Heart left ventricle (tissue), 16 donors: ENCODE results near the gene TAF1B. TPM values are rescaled to one million over a fixed set of nuclear protein-coding genes. Genes with fewer than 3 reads are reported as not detected.

Source experiments
- ATAC-seq, 4 donors: fragments of 200-7000 bp; cut with Tn5 transposase; one replicate each; pipeline ENCODE4 v1.9.1; 2020 to 2022; ENCODE audit warnings: moderate library complexity in 4 of 4, mild to moderate bottlenecking in 3 of 4, moderate number of reproducible peaks in 1 of 4
- DNase-seq, 5 donors: peaks; one replicate each; pipeline ENCODE4 v3.0.0-alpha.2; 2020
- H3K27ac ChIP-seq, 12 donors: fragments of 200-600 bp; sonication (generic) in 4 of 12; one replicate each; pipeline versions ENCODE4 v1.5.0 to v1.8.0; 2016 to 2022; ENCODE audit warnings: mild to moderate bottlenecking in 2 of 12
- H3K27me3 ChIP-seq, 9 donors: fragments of 200-600 bp; sonication (generic) in 2 of 9; one replicate each; pipeline versions ENCODE4 v1.5.1 to v1.8.0; 2016 to 2022; ENCODE audit warnings: mild to moderate bottlenecking in 3 of 9
- H3K36me3 ChIP-seq, 9 donors: fragments of 200-600 bp; sonication (generic) in 2 of 9; one replicate each; pipeline versions ENCODE4 v1.5.0 to v1.8.0; 2018 to 2022; ENCODE audit warnings: mild to moderate bottlenecking in 2 of 9
- H3K4me1 ChIP-seq, 12 donors: fragments of 200-600 bp; sonication (generic) in 4 of 12; one replicate each; pipeline versions ENCODE4 v1.5.0 to v1.8.0; 2016 to 2022; ENCODE audit warnings: mild to moderate bottlenecking in 3 of 12
- H3K4me3 ChIP-seq, 12 donors: fragments of 200-600 bp; sonication (generic) in 4 of 12; one replicate each; pipeline versions ENCODE4 v1.5.0 to v1.8.0; 2017 to 2022; ENCODE audit warnings: mild to moderate bottlenecking in 9 of 12, moderate library complexity in 4 of 12
- H3K9me3 ChIP-seq, 12 donors: fragments of 200-600 bp; sonication (generic) in 4 of 12; one replicate each; pipeline versions ENCODE4 v1.5.0 to v1.8.0; 2016 to 2022; ENCODE audit warnings: mild to moderate bottlenecking in 1 of 12
- POLR2A ChIP-seq, 2 donors: fragments of 450-650 bp; IDR thresholded peaks; one replicate each; pipeline ENCODE4 v1.6.1; 2017; ENCODE audit warnings: antibody characterized with exemption in 2 of 2, mild to moderate bottlenecking in 2 of 2, moderate library complexity in 2 of 2
- WGBS, 4 donors: extraction: QIAGEN DNeasy Blood & Tissue Kit in 2 of 4; methylation state at CpG; one replicate each; pipeline versions ENCODE4 v1.1.5 to v1.1.7; 2013 to 2018; 5-methylcytosine and 5-hydroxymethylcytosine counted together
- intact Hi-C, 10 donors: fragments of 100-400 bp; cut with DNase I; formaldehyde crosslinking; loops; one replicate each; pipeline versions ENCODE4 v1.11.1 to v1.14.2; 2022
- long read RNA-seq, 3 donors: library from polyadenylated mRNA; unstranded; transcript quantifications; one replicate each; pipeline ENCODE4 v2.0.0, GENCODE V29; 2020 to 2021
- polyA plus RNA-seq, 2 donors: library from polyadenylated mRNA; stranded (reverse); fragments of 200-250 nt; gene quantifications; one replicate each; pipeline ENCODE4 v1.2.3, GENCODE V29; 2013
- total RNA-seq, 9 donors: library from RNA; depleted of rRNA in 2 of 9; stranded (reverse); fragments of >200 nt in 2 of 9; fragmentation: NEBNext Ultra II Directional in 3 of 9; extraction: Animal tissue kit (Norgen Biotek cat#: 25700) in 3 of 9; gene quantifications; one replicate each; pipeline versions ENCODE4 v1.1.0 to v1.2.4, GENCODE V29; 2016 to 2023
- TF ChIP-seq, protein P1 (sequence below), 12 donors: fragments of 200-600 bp; sonication (generic) in 4 of 12; IDR thresholded peaks; one replicate each; pipeline versions ENCODE4 v1.5.0 to v1.8.0; 2018 to 2022; ENCODE audit warnings: antibody characterized with exemption in 12 of 12, mild to moderate bottlenecking in 5 of 12
- donor health status: ischemic (EF 13 %, LVEDD 7.1; RV severe dilation, severe dysfunction).
- donor health status: healthy with polysubstance abuse.
- donor health status: DM: no; HTN: yes; CAD: no.
- donor health status: DM: no; HTN: no; CAD: no.
- donor health status: ischemic (EF 25% LVEDD 6.9; RV normal size, moderate dysfunction).
- donor health status: ischemic (EF 25% LVEDD 5.7; RV mildly dilated, moderate dysfunction).
- donor health status: healthy.
- donor health status: DM: yes; HTN: yes; CAD: no.
- donor health status: ischemic (EF 35%, LVEDD 5.7; RV mildly dilated, moderate dysfunction).
- donor health status: nonischemic (EF 11% LVEDD 7.7; RV severe dilation, severe dysfunction).
- donor health status: DM: yes; HTN: yes; CAD: no.
- donor health status: PGD.
- donor health status: ischemic (EF 29% LVEDD 5.4; RV normal size, mild dysfunction).
- donor health status: nonischemic (EF 23%, LVEDD 6.1; RV moderate dilation, normal function).

The TAF1B gene
- total RNA-seq, result 10 to 100 TPM in 1 of 9 donors, 1 to 10 TPM in 8; 3.8 to 13.9 (median 5.2) TPM
- 1 to 10 TPM; 1.1 to 4.7 TPM for polyA plus RNA-seq
- long read RNA-seq, donor 1, partial matches to known transcripts, result 2 of 3 reads
- long read RNA-seq, donor 1, other reads (novel, unspliced or antisense), result 0 of 3 reads
- long read RNA-seq, donor 2, partial matches to known transcripts, result 5 of 12 reads
- long read RNA-seq, donor 2, other reads (novel, unspliced or antisense), result 3 of 12 reads
- long read RNA-seq, donor 3, partial matches to known transcripts, result 1 of 4 reads
- long read RNA-seq, donor 3, other reads (novel, unspliced or antisense), result 0 of 4 reads

DNA sequence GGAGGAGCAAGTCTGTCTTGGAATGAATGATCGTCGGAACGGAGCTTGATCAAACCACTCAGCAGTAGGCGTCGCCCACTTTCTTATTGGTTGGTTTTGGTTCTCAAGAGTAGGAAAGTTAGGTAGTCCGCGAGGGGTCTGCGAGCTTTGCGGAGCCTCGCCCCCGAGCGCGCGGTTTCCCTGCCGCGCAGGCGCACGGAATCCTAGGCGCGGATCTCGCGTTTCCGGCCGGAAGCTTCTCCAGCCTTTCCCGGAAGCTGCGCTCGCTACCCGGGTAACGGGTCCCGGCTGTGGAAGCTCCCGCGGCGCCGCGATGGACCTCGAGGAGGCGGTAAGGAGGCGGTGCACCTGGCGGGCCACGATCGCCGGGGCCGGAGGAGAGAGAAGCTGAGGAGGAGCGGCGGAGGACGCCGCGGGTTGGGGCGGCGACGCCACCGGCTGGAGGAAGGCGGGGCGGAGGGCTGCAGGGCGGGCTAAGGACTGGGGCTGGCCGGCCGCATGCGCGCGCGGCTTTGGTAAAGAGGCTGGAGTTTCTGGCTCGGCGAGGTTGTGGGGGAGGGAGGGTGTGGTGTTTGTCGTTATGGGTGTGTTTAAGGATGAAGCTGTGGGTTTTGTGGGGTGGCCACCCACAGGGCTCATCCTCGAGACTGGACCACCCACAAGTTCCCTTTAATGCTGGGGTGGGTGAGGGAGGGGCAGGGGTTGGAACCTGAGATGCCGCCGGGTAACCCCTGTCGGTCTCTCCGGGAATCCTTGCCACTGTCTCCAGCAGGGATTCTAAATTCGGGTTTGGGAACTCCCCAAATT, at the start of gene TAF1B:
TAF1B (plus strand) TSS at position 246 of the 807 bp plus-strand sequence; CDS start at position 314, 68 bp downstream.
- H3K36me3 ChIP-seq, result peaks cover 0 to 31% (median 16%) of the 10 kb centered on the region in 9 donors
- H3K27me3 ChIP-seq, result no peaks in the 10 kb centered on the region
- DNase-seq (peak; percentile 87 to 92 (median 88)), ATAC-seq (peak; percentile 87 to 98 (median 96))
- peaks cover 0 to 38% (median 8%) of the 10 kb centered on the region in 12 donors for H3K4me1 ChIP-seq
- peak within 1 kb of the TSS; percentile 42 to 97 (median 71) for H3K4me3 ChIP-seq
- TF ChIP-seq POLR2A (IDR thresholded peaks at IDR 0.05), result peak in 1 of 2 donors; percentile 73
- TF ChIP-seq, protein P1, sequence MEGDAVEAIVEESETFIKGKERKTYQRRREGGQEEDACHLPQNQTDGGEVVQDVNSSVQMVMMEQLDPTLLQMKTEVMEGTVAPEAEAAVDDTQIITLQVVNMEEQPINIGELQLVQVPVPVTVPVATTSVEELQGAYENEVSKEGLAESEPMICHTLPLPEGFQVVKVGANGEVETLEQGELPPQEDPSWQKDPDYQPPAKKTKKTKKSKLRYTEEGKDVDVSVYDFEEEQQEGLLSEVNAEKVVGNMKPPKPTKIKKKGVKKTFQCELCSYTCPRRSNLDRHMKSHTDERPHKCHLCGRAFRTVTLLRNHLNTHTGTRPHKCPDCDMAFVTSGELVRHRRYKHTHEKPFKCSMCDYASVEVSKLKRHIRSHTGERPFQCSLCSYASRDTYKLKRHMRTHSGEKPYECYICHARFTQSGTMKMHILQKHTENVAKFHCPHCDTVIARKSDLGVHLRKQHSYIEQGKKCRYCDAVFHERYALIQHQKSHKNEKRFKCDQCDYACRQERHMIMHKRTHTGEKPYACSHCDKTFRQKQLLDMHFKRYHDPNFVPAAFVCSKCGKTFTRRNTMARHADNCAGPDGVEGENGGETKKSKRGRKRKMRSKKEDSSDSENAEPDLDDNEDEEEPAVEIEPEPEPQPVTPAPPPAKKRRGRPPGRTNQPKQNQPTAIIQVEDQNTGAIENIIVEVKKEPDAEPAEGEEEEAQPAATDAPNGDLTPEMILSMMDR (IDR thresholded peaks at IDR 0.05), result peak in 9 of 12 donors; percentile 6 to 74 (median 35)
- peak within 1 kb of the TSS in 11 of 12 donors; percentile 69 to 96 (median 82) for H3K27ac ChIP-seq
- H3K9me3 ChIP-seq, result no peaks in the 10 kb centered on the region
- intact Hi-C loops, result loop anchor here in 3 of 10 donors (5.0 to 10.0 kb wide), 3 partner anchors 109 to 141 kb away; partner anchors contain the start of gene GRHL1 (in 2 of the 3)
- WGBS, 4 donors, result 0 to 1% (median 0%) methylated on average over 23 to 70 of the region's 70 CpGs

DNA sequence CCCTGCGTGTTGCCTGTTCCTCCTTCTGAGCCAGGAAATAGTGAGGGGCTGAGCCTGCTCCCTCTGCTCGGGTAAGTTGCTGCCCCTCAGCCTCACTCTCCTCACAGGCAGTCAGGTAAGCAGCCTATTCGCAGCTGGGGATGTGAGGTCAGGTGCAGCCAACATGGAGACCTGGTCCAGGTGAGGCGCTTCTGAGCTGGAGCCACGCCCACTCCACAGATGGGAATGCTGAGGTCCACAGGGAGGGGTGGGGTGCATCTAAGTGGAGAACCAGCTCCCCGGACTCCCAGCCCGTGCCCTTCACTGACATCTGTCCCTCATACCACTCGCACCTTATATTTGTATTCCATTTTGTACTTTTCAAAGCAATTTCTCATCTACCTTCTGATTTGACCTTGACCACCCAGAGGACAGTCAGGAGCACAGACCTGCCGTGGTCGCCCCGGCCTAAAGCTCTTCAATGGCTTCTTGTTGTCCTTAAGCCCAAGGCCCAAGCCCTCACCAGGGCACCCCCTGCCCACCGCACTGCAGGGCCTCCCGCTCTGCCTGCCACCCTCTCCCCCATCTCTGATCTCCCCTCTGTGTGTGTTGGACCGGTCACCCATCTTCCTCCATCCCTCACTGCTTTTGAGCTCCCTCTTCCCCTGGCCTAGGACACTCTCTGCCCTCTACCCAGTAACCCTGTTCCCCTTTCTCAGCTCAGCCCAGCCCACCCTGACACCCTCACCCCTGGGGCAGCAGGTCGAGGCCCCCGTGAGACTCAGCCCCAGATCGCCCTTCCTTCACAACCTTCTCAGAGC, 49.2 kb upstream of the TAF1B start:
- TF ChIP-seq, protein P1 (IDR thresholded peaks at IDR 0.05), result no peak
- TF ChIP-seq POLR2A (IDR thresholded peaks at IDR 0.05), result no peak
- intact Hi-C loops, result no loop called here
- no peak overlapping the region for H3K4me3 ChIP-seq
- no peaks in the 10 kb centered on the region for H3K27me3 ChIP-seq
- 89 to 95% (median 91%) methylated on average over 17 of the region's 17 CpGs for WGBS, 4 donors
- H3K9me3 ChIP-seq, result no peaks in the 10 kb centered on the region
- peak in 2 of 5 donors; percentile 13 to 19 for DNase-seq
- H3K4me1 ChIP-seq, result peaks cover 0 to 34% (median 13%) of the 10 kb centered on the region in 12 donors
- no peak for ATAC-seq
- H3K27ac ChIP-seq, result no peak overlapping the region
- no peaks in the 10 kb centered on the region for H3K36me3 ChIP-seq

DNA sequence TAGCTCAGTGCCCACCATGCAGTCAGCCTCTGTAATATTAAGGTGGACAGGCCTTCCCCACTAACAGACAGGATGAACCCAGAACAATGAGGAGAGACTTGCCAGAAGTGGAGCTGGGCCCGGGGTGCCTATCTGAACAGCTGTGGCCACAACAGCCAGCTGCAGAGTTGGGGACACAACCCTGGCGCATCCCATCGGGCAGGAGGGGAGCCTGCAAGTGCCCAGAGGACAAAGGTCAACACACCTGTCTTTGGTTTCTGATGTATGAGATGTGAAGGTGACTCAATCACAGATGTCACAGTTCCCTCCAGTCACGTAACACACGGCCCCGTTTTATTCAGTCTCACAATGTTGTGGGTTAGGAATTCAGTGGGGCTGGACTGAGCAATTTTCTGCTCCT, 48.2 kb upstream of the TAF1B start:
- Histone ChIP-seq H3K36me3 (no peaks in the 10 kb centered on the region), H3K4me3 (no peak overlapping the region), H3K9me3 (no peaks in the 10 kb centered on the region), H3K27me3 (no peaks in the 10 kb centered on the region), H3K4me1 (peaks cover 0 to 44% (median 23%) of the 10 kb centered on the region in 12 donors), H3K27ac (no peak overlapping the region)
- ATAC-seq (no peak), DNase-seq (peak in 2 of 5 donors; percentile 7 to 9)
- WGBS, 4 donors, result 45 to 66% (median 50%) methylated on average over 6 of the region's 6 CpGs
- TF ChIP-seq POLR2A (IDR thresholded peaks at IDR 0.05), result no peak
- TF ChIP-seq, protein P1 (IDR thresholded peaks at IDR 0.05), result no peak
- intact Hi-C loops, result no loop called here
